Colonic mucosa (tissue), 4 donors: Measurements from ENCODE around the gene HMMR. TPM values are rescaled to one million over a fixed set of nuclear protein-coding genes. Genes with fewer than 3 reads are reported as not detected.

Experiments
- DNase-seq: peaks from one replicate; pipeline ENCODE4 v3.0.0-alpha.2; 2020
- H3K27ac ChIP-seq: fragments of 200-600 bp; one replicate; pipeline ENCODE4 v1.8.0; 2021
- H3K27me3 ChIP-seq: fragments of 200-600 bp; one replicate; pipeline ENCODE4 v1.8.0; 2021
- H3K36me3 ChIP-seq: fragments of 200-600 bp; one replicate; pipeline ENCODE4 v1.8.0; 2021
- H3K4me1 ChIP-seq: fragments of 200-600 bp; one replicate; pipeline ENCODE4 v1.8.0; 2021; ENCODE audit warnings: mild to moderate bottlenecking
- H3K4me3 ChIP-seq: fragments of 200-600 bp; one replicate; pipeline ENCODE4 v1.8.0; 2021
- H3K9ac ChIP-seq, 2 donors: one replicate each; pipeline ENCODE4 v1.7.0; 2013; ENCODE audit warnings: control low read depth in 2 of 2, low read depth in 2 of 2, low read length in 2 of 2
- H3K9me3 ChIP-seq: fragments of 200-600 bp; one replicate; pipeline ENCODE4 v1.8.0; 2021
- CTCF ChIP-seq: fragments of 200-600 bp; IDR thresholded peaks from one replicate; pipeline ENCODE4 v1.8.0; 2022; ENCODE audit warnings: antibody characterized with exemption, mild to moderate bottlenecking
- intact Hi-C: fragments of 100-400 bp; cut with DNase I; formaldehyde crosslinking; loops from one replicate; pipeline ENCODE4 v1.14.1; 2022
- total RNA-seq, 2 donors: library from RNA; stranded (reverse); fragmentation: NEBNext Ultra II Directional in 1 of 2; extraction: Animal tissue kit (Norgen Biotek cat#: 25700) in 1 of 2; gene quantifications; one replicate each; pipeline ENCODE4 v1.2.1, GENCODE V29; 2021
- donor health status: healthy.
- donor health status: DM: no; HTN: no; CAD: no.
- donor health status: DM: no; HTN: no; CAD: no.

HMMR gene
- total RNA-seq, 2 donors from 2014 or later = 10.6 to 44.5 TPM

GRCh38 chr5:163459462-163459818, 992 bp upstream of the HMMR start:
- DNase-seq = no peak
- Histone ChIP-seq H3K27me3 (no peaks in the 10 kb centered on the region), H3K4me1 (peaks cover 5% of the 10 kb centered on the region), H3K36me3 (no peaks in the 10 kb centered on the region), H3K9me3 (no peaks in the 10 kb centered on the region), H3K27ac (peak overlapping the region; percentile 80), H3K9ac (peak overlapping the region; percentile 90), H3K4me3 (peak overlapping the region; percentile 68)
- TF ChIP-seq CTCF = no peak
- intact Hi-C loops = no loop called here

GRCh38 chr5:163459819-163460561, 442 bp upstream of the HMMR start, which contains the start of gene NUDCD2:
Gene NUDCD2, minus strand, starts transcription at chr5:163460102. Its CDS starts 52 bp downstream, at chr5:163460050.
- Histone ChIP-seq H3K4me1 (peaks cover 5% of the 10 kb centered on the region), H3K9me3 (no peaks in the 10 kb centered on the region), H3K36me3 (no peaks in the 10 kb centered on the region), H3K9ac (peak within 1 kb of the TSS; percentile 90 to 91), H3K27ac (peak within 1 kb of the TSS; percentile 80), H3K4me3 (peak within 1 kb of the TSS; percentile 68), H3K27me3 (no peaks in the 10 kb centered on the region)
- intact Hi-C loops = loop anchor here (5.0 kb wide), 1 partner anchor 47 kb away; the partner anchor contains the start of gene MAT2B
- no peak for TF ChIP-seq CTCF
- peak; percentile 97 for DNase-seq

GRCh38 chr5:163463063-163463435, 2.6 kb downstream of the HMMR start:
- Histone ChIP-seq H3K4me1 (peaks cover 5% of the 10 kb centered on the region), H3K4me3 (no peak overlapping the region), H3K36me3 (no peaks in the 10 kb centered on the region), H3K9ac (no peak overlapping the region), H3K9me3 (no peaks in the 10 kb centered on the region), H3K27me3 (no peaks in the 10 kb centered on the region), H3K27ac (no peak overlapping the region)
- intact Hi-C loops = loop anchor here (5.0 kb wide), 1 partner anchor 44 kb away; the partner anchor contains the start of gene MAT2B
- no peak for TF ChIP-seq CTCF
- no peak for DNase-seq

GRCh38 chr5:163467682-163468081, 7.2 kb downstream of the HMMR start:
- Histone ChIP-seq H3K9me3 (no peaks in the 10 kb centered on the region), H3K27ac (no peak overlapping the region), H3K27me3 (no peaks in the 10 kb centered on the region), H3K4me3 (no peak overlapping the region), H3K36me3 (no peaks in the 10 kb centered on the region), H3K4me1 (no peaks in the 10 kb centered on the region), H3K9ac (no peak overlapping the region)
- DNase-seq = no peak
- intact Hi-C loops = no loop called here
- TF ChIP-seq CTCF = no peak

- no peak overlapping the region for H3K9ac ChIP-seq
- H3K36me3 ChIP-seq = no peaks in the 10 kb centered on the region
- intact Hi-C loops = no loop called here
- H3K27ac ChIP-seq = no peak overlapping the region
- no peak overlapping the region for H3K4me3 ChIP-seq
- no peaks in the 10 kb centered on the region for H3K4me1 ChIP-seq
- DNase-seq = no peak
- no peaks in the 10 kb centered on the region for H3K27me3 ChIP-seq
- H3K9me3 ChIP-seq = no peaks in the 10 kb centered on the region
- TF ChIP-seq CTCF = no peak
Observed at GRCh38 chr5:163473635-163474243, 13.3 kb downstream of the HMMR start.
